ENCODE results near the gene OFD1. TPM values are rescaled to one million over a fixed set of nuclear protein-coding genes. Genes with fewer than 3 reads are reported as not detected.
A peak's percentile ranks its signal among the peaks of the same experiment; 100 is the strongest.

Gene OFD1
- total RNA-seq, 1 donor from 2014 or later, result 28.5 TPM

DNA sequence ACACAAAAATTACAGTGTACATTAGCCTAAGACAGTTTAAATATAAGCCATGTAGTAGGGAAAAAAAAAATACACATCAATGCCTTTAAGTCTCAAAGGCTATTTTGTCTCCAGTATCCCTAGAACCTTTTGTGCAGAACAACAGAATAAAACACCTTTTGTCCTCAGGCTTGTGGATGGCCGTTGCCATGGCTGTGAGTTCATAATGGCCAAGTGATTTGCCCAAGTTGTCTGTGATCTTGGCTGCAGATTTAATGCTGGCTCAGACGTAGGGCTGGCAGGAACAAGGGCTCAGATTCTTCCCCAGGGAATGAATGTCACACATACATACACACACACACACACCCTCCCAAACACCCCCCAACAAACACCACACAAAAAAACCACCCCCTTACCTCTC is 57.0 kb downstream of the OFD1 start:
- Mint-ChIP-seq H3K36me3 (ENCODE audit: unreplicated experiment) (no peaks in the 10 kb centered on the region), H3K4me1 (ENCODE audit: low read depth, unreplicated experiment) (peaks cover 24% of the 10 kb centered on the region), H3K9me3 (ENCODE audit: unreplicated experiment) (peaks cover 3% of the 10 kb centered on the region), H3K27ac (ENCODE audit: unreplicated experiment) (peak overlapping the region; percentile 8), H3K27me3 (ENCODE audit: unreplicated experiment) (peaks cover 1% of the 10 kb centered on the region), H3K4me3 (ENCODE audit: unreplicated experiment) (no peak overlapping the region)
- TF ChIP-seq, protein P1, sequence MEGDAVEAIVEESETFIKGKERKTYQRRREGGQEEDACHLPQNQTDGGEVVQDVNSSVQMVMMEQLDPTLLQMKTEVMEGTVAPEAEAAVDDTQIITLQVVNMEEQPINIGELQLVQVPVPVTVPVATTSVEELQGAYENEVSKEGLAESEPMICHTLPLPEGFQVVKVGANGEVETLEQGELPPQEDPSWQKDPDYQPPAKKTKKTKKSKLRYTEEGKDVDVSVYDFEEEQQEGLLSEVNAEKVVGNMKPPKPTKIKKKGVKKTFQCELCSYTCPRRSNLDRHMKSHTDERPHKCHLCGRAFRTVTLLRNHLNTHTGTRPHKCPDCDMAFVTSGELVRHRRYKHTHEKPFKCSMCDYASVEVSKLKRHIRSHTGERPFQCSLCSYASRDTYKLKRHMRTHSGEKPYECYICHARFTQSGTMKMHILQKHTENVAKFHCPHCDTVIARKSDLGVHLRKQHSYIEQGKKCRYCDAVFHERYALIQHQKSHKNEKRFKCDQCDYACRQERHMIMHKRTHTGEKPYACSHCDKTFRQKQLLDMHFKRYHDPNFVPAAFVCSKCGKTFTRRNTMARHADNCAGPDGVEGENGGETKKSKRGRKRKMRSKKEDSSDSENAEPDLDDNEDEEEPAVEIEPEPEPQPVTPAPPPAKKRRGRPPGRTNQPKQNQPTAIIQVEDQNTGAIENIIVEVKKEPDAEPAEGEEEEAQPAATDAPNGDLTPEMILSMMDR (IDR thresholded peaks at IDR 0.05; ENCODE audit: partially characterized antibody, unreplicated experiment), result no peak
- DNase-seq, result no peak

DNA sequence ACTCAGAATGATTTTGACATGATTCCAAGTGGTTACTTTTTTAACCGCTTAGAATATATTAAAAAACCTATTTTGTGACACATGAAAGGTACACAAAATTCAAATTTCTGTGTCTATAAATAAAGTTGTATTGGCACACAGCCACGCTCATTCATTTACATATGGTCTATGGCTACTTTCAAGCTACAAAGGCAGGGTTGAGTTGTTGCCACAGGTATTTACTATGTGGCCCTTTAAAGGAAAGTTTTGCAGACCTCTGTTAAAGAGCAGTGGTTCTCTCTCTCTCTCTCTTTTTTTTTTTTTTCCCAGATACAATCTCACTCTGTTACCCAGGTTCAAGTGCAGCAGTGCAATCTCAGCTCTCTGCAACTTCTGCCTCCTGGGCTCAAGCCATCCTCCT is 59.3 kb downstream of the OFD1 start:
- Mint-ChIP-seq H3K4me1 (ENCODE audit: low read depth, unreplicated experiment) (peaks cover 31% of the 10 kb centered on the region), H3K36me3 (ENCODE audit: unreplicated experiment) (peaks cover 11% of the 10 kb centered on the region), H3K9me3 (ENCODE audit: unreplicated experiment) (peaks cover 3% of the 10 kb centered on the region), H3K27me3 (ENCODE audit: unreplicated experiment) (peaks cover 11% of the 10 kb centered on the region), H3K4me3 (ENCODE audit: unreplicated experiment) (no peak overlapping the region), H3K27ac (ENCODE audit: unreplicated experiment) (no peak overlapping the region)
- TF ChIP-seq, protein P1 (IDR thresholded peaks at IDR 0.05; ENCODE audit: partially characterized antibody, unreplicated experiment), result no peak
- no peak for DNase-seq

DNA sequence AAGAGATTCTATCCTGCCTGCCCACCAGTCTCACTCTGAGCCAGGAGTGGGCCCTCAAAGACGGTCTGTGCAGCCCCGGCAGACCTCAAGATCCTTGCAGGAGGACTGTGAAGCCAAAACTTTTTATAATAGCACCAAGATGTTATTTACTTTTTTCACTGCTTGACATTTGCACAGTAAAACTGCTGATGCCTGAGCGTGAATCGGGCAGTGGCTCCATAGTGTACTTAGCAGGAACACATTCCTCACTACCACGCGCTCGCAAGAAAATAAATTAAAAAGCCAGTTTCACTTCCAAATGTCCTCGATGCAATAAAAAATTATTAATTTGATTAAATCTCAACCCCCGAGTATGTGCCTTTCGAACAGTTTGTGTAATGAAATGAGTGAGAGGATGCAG is 59.9 kb downstream of the OFD1 start:
- Mint-ChIP-seq H3K36me3 (ENCODE audit: unreplicated experiment) (peaks cover 11% of the 10 kb centered on the region), H3K9me3 (ENCODE audit: unreplicated experiment) (peaks cover 3% of the 10 kb centered on the region), H3K27me3 (ENCODE audit: unreplicated experiment) (peaks cover 11% of the 10 kb centered on the region), H3K4me3 (ENCODE audit: unreplicated experiment) (no peak overlapping the region), H3K4me1 (ENCODE audit: low read depth, unreplicated experiment) (peaks cover 31% of the 10 kb centered on the region), H3K27ac (ENCODE audit: unreplicated experiment) (no peak overlapping the region)
- TF ChIP-seq, protein P1 (IDR thresholded peaks at IDR 0.05; ENCODE audit: partially characterized antibody, unreplicated experiment), result no peak
- DNase-seq, result no peak

DNA sequence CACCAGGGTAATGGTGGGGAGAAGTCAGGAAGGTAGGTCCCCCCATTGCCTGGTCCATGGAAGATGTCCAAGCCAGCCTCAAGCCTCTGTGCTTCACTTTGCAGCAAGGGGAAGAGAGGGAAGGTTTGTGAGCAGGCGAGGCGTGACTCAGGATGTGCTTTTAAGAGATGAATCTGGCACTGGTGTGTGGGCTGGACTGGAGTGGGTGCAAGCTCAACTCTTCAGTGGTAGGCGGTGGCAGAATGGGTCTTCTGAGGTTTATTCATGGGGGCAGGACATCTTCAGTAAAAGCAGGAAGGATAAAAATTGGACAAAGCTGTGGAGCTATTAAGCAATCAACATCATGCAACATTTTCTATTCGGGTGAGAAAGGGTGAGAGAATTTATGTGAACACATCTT is 63.0 kb downstream of the OFD1 start:
- Mint-ChIP-seq H3K36me3 (ENCODE audit: unreplicated experiment) (peaks cover 11% of the 10 kb centered on the region), H3K4me1 (ENCODE audit: low read depth, unreplicated experiment) (peaks cover 27% of the 10 kb centered on the region), H3K9me3 (ENCODE audit: unreplicated experiment) (peaks cover 3% of the 10 kb centered on the region), H3K4me3 (ENCODE audit: unreplicated experiment) (peak overlapping the region; percentile 32), H3K27me3 (ENCODE audit: unreplicated experiment) (peaks cover 12% of the 10 kb centered on the region), H3K27ac (ENCODE audit: unreplicated experiment) (peak overlapping the region; percentile 14)
- DNase-seq, result no peak
- TF ChIP-seq, protein P1 (IDR thresholded peaks at IDR 0.05; ENCODE audit: partially characterized antibody, unreplicated experiment), result no peak

DNA sequence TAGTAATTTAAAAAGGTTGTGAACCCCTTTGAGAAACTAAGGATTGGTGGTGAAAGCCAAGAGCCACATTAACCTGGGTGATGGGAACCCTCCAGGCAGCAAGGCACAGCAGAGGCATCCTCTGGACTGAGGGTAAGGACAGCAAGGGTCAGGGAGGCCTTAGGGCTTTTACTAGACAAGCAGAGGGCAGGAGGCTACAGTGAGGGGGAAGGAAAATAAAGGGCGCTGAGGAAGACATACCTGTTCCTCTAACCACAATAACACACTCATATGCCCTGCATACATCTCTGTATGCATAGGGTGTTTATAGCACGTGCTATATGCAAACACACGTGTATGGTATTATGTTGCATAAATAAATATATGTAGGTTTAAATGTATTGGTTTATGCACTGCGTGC is 63.6 kb downstream of the OFD1 start:
- no peak for DNase-seq
- Mint-ChIP-seq H3K36me3 (ENCODE audit: unreplicated experiment) (peaks cover 11% of the 10 kb centered on the region), H3K9me3 (ENCODE audit: unreplicated experiment) (peaks cover 3% of the 10 kb centered on the region), H3K4me1 (ENCODE audit: low read depth, unreplicated experiment) (peaks cover 29% of the 10 kb centered on the region), H3K27ac (ENCODE audit: unreplicated experiment) (no peak overlapping the region), H3K4me3 (ENCODE audit: unreplicated experiment) (no peak overlapping the region), H3K27me3 (ENCODE audit: unreplicated experiment) (peaks cover 12% of the 10 kb centered on the region)
- TF ChIP-seq, protein P1 (IDR thresholded peaks at IDR 0.05; ENCODE audit: partially characterized antibody, unreplicated experiment), result no peak
